ENCODE measurements around the gene TESPA1.
"Not testable (repeated sequence)": the region's sequence is repeated elsewhere in the genome, so short reads cannot be mapped to it uniquely, and the experiment has no call there.

Gene TESPA1

DNA sequence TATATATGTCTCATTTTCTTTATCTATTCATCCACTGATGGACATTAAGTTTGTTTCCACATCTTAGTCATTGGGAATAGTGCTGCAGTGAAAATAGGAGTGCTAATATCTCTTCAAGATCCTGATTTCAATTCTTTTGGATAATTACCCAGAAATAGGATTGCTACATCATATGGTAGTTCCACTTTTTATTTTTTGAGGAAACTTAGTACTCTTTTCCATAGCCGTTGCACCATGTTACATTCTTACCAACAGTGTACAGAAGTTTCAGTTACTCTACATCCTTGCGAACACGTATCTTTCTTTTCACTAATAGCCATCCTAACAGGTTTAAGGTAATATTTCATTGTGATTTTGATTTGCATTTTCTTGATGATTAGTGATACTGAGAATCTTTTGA, 29.8 kb downstream of the TESPA1 start:
- in situ Hi-C loops (cut with MboI; ENCODE audit: low pct_unique_long_range_greater_than_20kb, low sequenced_read_pairs): no loop called here
- no peak for DNase-seq

DNA sequence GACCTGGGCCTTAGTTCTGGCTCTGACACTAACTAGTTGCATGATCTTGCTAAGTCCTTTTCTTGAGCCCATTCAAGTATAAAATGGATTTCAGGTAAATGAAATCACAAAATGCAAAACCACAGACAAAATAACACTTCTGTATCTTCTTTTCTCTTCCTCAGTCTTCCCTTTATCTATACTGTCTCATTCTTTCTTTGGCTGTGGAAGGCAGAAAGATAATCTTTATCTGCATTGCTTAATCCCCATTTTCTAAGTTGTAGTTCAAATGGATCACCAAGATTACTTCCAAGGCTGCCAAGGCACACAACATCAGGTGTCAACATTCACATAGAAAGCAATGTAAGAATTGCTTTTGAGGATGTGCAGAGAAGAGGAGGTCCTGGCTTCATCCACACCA, 30.3 kb downstream of the TESPA1 start:
- no peak for DNase-seq
- in situ Hi-C loops (cut with MboI; ENCODE audit: low pct_unique_long_range_greater_than_20kb, low sequenced_read_pairs): no loop called here

DNA sequence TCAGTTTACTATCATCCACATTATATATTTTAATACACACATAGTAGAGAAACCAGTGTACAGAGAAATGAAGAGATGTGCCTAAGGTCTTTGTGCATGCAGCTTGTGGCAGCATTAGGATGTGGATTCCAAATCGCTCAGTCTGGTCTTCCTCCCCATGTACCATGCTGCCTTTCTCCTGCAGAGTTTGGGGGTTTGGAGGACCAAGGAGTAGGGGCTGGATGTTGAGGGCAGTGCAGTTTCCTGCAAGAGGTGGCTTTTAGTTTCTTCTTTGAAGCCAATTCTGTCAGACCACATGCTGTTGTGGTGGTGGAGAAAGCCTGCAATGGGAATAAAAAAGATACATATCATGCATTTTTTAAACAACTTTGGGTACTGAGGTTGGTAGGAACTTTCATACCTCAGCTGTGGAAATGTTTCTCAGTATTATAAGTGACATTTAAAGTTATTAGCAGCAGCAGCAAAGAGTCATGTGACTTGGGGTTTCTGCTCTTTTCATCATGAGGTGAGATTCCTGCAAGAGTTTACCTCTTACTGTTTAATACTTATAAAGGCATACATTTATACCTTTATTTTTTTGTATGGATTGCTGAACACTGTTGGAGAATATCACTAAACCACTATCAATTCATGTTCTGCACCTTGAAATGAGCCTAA, 34.4 kb downstream of the TESPA1 start:
- in situ Hi-C loops (cut with MboI; ENCODE audit: low pct_unique_long_range_greater_than_20kb, low sequenced_read_pairs): no loop called here

DNA sequence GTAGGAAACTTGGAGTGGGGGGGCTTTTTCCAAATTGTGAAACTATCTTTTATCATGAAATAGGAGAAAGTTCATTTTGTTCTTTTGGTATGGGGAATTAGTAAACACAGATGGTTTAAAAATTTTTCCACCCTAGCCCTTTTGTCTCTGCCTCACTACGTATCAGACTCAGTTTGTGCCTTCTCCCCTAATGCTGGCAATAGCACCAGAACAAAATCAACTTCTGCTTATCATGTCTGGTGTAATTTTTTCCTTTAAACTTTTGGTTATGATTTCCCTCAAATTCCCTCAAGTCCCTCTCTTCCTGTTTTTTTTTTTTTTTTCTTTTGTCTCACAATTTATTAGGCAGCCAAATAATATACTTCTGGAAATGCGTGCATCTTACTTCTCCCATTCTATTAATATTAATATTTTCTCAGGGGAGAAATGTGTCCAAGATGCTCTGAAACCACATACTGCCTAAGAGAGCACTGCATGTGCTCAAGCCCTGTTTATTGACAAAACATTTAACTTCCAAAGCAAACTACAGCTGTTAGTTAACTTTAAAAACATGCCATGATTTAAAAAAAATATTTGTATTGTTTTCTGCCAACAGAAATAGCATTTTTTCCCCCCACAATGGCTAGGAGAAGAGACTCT, 35.4 kb downstream of the TESPA1 start:
- DNase-seq: no peak
- in situ Hi-C loops (cut with MboI; ENCODE audit: low pct_unique_long_range_greater_than_20kb, low sequenced_read_pairs): no loop called here

More for the DNA sequence above, 34.4 kb downstream of the TESPA1 start:
- DNase-seq: no peak

DNA sequence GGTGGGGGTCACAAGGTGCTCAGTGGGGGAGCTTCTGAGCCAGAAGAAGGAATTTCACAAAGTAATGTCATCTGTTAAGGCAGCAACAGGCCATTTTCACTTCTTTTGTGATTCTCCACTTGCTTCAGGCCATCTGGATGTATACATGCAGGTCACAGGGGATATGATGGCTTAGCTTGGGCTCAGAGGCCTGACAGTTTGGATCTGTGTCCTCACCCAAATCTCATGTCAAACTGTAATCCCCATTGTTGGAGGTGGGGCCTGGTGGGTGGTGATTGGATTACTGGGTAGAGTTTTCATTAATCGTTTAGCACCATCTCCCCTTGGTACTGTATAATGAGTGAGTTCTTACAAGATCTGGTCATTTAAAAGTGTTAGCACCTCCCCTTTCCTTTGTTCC, 36.4 kb downstream of the TESPA1 start:
- no peak for DNase-seq
- in situ Hi-C loops (cut with MboI; ENCODE audit: low pct_unique_long_range_greater_than_20kb, low sequenced_read_pairs): no loop called here

DNA sequence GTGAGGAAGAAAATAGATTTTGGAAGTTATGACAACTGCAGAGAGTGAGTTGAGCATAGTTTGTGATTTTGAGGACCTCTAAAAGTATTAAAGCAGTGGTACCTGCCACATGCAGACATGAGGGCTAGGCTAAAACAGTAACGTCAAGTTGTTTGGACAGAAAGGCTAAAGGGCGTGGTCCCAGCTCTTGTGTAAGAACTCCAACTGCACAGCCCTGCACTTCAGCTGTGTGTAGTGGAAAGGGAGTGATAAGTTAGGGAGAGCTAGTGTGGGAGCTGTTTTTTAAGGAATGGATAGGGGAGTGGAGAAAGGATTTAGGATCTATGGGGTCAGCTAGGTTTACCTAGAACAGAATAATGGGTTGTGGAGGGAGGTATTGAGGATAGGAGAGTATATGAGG, 39.5 kb downstream of the TESPA1 start:
- no peak for DNase-seq
- in situ Hi-C loops (cut with MboI; ENCODE audit: low pct_unique_long_range_greater_than_20kb, low sequenced_read_pairs): no loop called here

DNA sequence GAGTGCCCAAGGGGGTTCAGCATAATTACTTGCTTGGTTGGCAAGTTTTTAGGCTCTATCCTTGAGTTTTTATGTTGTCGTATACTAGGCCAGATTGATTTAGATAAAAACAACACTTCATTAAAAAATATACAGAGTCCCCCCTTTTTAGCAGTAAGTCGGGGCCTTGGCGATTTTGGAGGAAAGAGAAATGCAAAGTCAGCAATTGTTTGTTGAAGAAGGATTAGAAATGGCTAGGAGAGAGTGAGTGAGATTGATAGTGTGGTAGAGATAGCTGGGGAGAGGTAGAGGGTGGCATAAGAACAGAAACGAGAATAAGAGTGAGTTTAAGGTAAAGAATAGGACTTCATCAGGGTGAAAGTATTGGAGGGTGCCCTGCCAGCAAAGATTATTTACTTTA, 41.3 kb downstream of the TESPA1 start:
- DNase-seq; in situ Hi-C loops (cut with MboI; ENCODE audit: low pct_unique_long_range_greater_than_20kb, low sequenced_read_pairs): not testable (repeated sequence)

DNA sequence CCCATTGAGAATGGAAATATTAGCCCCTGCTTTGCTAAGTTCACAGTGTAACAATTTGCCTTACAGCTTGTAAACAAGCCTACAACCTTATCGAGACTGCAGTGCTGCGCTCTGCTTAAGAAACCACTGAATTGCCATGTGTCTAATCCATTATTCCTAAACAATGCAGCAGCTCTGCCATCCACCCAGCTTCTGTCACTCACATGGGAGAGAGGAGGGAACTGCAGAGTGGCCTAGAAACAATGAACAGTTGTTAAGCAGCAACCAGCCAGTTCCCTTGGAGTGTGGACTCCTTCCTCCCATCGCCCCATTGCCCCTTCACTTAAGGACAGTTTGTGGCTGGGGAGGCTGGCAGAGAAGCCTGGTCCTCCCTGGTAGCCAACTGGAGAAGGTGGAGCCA, 42.9 kb downstream of the TESPA1 start:
- no peak for DNase-seq
- in situ Hi-C loops (cut with MboI; ENCODE audit: low pct_unique_long_range_greater_than_20kb, low sequenced_read_pairs): no loop called here

DNA sequence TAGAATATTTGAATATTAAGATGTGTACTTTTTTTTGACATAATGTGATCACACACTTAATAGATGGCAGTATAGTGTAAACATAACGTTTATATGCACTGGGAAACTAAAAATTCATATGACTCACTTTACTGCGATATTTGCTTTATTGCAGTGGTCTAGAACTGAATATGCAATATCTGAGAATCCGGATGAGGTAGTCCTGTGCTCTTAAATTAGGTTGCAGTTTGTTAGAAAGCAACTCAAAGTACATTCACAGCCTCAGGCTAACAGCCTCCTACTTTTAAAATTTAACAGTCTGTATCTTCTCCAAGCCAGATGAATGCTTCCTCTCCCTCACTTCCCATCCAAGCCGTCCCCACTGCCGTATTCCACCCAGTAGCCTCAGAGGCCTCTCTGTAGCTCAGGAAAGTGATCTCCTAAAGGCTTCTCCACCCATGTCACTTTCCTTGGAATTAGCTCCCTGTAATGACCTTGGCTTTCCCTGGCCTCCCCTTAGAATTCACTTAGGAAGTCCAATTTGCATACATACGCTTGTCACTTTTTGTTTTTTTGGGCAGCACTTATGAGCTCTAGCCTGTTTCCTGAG, 43.7 kb downstream of the TESPA1 start:
- in situ Hi-C loops (cut with MboI; ENCODE audit: low pct_unique_long_range_greater_than_20kb, low sequenced_read_pairs): no loop called here
- DNase-seq: no peak

DNA sequence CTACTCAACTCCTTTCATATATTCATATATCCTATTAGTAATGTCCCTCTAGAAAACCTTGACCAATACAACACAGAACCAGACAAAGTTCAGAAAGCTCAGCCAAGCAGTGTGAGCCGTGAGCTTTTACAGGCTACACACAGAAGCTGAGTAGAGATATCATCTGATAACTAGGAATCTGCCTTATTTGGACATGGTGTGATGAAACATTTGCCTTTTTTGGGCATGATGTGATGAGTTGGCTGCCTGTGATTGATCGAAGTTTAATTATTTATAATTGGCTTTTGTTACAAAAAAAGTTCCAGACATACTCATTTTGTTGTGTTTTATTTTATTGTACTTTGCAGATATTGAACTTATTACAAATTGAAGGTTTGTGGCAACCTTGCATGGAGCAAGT, 46.6 kb downstream of the TESPA1 start:
- no peak for DNase-seq
- in situ Hi-C loops (cut with MboI; ENCODE audit: low pct_unique_long_range_greater_than_20kb, low sequenced_read_pairs): no loop called here

DNA sequence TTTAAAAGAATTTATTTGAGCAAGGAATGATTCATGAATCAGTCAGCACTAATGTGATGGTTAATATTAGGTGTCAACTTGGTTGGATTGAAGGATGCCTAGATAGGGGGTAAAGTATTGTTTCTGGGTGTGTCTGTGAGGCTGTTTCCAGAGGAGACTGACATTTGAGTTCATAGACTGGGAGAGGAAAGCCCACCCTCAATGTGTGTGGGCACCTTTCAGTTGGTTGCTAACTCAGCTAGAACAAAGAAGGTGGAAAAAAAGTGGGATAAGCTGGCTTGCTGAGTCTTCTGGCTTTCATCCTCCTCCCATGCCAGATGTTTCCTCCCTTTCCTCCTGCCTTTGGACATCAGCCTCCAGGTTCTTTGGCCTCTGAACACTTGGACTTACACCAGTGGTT, 47.2 kb downstream of the TESPA1 start:
- DNase-seq: no peak
- in situ Hi-C loops (cut with MboI; ENCODE audit: low pct_unique_long_range_greater_than_20kb, low sequenced_read_pairs): no loop called here

DNA sequence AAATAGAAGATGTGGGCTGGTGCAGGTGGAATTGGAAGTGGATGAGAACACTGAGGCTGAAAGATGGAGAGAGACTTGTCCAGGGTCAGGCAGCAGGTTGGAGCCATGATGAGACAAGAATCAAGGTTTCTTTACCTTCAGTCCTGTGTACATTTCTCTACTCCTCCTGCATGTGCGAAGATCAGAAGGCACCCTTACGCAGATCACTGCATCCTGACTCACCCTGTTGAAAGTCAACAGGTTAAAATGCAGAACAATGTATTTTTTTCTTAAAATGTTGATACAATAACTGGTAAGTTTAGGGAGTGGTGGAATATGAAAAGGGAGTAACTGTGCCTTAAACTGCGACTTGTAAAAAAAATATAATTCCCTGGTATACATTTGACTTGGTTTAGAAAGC, 47.8 kb downstream of the TESPA1 start:
- in situ Hi-C loops (cut with MboI; ENCODE audit: low pct_unique_long_range_greater_than_20kb, low sequenced_read_pairs): no loop called here
- no peak for DNase-seq

DNA sequence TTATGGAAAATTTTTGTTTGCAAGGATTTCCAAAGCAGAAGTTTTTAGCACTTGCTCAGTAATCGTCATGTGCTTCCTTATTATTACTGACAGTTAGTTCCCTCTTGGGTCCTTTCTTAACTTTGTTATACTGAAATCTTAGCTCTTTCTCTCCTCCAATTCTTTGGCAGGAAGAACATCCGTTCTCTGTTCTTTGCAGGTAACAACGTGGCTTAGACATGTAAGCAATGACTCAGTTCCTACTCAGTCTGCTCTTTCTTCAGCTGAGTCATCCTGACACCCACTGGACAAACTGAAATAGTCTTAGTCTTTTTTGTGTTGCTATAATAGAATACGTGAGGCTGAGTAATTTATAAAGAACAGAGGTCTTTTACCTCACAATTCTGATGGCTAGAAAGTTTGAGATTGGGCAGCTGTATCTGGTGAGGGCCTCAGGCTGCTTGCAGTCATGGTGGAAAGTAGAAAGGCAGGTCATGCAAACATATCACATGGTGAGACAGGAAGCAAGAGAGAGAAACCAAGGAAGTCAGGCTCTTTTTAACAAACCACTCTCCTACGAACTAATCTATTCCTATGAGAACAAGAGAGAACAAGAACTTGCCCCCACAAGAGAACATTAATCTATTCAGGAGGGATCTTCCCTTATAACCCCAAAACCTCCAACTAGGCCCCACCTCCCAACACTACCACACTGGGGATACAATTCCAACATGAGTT, 49.2 kb downstream of the TESPA1 start:
- in situ Hi-C loops (cut with MboI; ENCODE audit: low pct_unique_long_range_greater_than_20kb, low sequenced_read_pairs): no loop called here
- peak; percentile 41 for DNase-seq

DNA sequence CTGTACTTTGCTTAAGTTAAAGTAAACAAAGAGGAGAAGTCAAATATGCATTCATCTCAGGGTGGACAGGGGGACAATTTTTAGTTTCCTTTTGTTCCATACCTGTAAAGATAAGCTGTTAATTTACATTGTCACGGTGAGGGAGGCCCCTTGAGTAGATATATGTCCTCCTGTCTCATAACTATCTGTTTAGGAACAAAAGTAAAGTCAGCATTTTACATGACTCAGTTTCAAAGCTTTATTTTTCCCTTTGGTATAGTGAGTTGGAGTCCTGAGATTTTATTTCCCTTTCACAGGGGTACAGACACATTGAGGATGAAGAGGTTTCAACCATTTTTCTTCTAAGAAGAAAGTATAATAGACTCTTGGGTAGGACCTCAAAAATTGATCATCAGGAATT, 50.1 kb downstream of the TESPA1 start:
- in situ Hi-C loops (cut with MboI; ENCODE audit: low pct_unique_long_range_greater_than_20kb, low sequenced_read_pairs): no loop called here
- DNase-seq: no peak

DNA sequence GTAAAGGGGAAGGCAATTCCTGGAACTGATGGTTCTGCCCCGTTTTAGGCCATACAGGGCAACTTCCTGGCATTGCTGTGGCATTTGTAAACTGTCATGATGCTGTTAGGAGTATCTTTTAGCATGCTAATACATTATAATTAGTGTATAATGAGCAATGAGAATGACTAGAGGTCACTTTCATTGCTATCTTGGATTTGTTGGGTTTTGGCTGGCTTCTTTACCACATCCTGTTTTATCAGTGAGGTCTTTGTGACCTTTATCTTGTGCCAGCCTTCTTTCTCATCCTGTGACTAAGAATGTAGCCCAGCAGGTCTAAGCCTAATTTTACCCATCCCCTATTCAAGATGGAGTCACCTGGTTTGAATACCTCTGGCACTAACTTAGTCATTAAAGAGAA, 51.2 kb downstream of the TESPA1 start:
- in situ Hi-C loops (cut with MboI; ENCODE audit: low pct_unique_long_range_greater_than_20kb, low sequenced_read_pairs): no loop called here
- peak; percentile 15 for DNase-seq

DNA sequence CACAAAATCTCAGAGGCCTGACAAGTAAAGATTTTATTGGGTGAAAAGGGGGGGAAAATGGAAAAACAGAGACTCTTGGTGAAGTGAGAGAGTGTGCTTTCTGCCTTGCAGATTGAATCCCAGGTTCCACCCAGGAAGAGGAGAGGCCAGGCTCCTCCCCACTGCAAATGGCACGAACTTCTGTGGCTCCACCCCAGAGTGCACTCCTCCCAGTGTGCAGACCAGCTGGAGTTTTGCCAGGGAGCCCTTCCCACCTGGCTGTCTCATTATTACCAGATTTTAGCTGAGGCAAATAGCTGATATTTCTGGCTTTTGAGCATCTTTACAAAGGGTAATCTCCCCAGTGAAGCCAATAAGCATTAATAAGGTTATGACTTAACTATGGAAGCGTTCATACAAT, 51.9 kb downstream of the TESPA1 start:
- no peak for DNase-seq
- in situ Hi-C loops (cut with MboI; ENCODE audit: low pct_unique_long_range_greater_than_20kb, low sequenced_read_pairs): no loop called here

DNA sequence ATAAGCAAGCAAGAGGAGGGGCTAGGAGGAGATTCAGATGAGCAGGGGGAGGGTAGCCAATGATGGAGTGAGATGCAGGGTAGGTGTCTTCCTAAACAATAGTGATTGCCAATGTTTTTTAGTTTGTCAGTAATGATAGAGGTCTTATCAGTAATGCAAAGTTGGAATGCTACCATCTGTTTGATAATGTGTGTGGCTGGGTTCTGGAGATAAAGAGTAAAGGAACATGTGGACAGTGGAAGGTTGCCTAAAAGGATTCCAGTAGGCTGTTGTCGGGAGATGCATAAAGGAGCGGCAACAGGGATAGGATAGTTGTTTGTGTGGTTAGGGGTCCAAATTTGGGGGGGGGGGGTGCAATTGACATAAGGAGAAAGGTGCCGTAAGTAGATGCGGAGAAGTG, 52.5 kb downstream of the TESPA1 start:
- DNase-seq: no peak
- in situ Hi-C loops (cut with MboI; ENCODE audit: low pct_unique_long_range_greater_than_20kb, low sequenced_read_pairs): no loop called here

DNA sequence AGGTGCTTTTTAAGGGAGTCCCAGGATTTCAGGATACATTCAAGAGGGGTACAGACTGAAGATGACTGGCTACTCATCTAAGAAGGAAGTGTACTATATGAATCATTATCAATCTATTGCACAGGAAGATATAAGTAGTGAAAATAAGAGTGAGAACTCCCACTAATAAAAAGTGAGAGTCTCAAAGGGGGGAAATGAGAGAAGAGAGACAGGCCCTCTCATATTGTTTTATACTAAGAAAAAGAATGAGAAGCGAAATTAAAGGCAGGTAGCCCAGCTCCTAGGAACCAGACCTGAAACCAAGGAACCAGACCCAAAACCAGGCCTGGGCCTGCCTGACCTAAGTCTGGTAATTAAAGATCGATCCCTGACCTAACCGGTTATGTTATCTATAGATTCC, 54.6 kb downstream of the TESPA1 start:
- DNase-seq: no peak
- in situ Hi-C loops (cut with MboI; ENCODE audit: low pct_unique_long_range_greater_than_20kb, low sequenced_read_pairs): no loop called here

DNA sequence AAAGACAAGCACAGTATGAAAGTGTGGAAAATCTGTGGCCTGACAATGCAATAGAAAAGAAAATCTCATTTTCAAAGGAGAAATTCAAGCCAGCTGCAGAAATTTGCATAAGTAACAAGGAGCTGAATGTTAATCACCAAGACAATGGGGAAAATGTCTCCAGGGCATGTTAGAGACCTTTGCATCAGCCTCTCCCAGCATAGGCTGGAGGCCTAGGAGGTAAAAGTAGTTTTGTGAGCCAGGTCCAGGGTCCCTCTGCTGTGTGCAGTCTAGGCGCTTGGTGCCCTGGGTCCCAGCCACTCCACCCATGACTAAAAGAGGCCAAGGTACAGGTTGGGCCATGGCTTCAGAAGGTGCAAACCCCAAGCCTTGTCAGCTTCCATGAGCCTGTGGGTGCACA, 58.3 kb downstream of the TESPA1 start:
- in situ Hi-C loops (cut with MboI; ENCODE audit: low pct_unique_long_range_greater_than_20kb, low sequenced_read_pairs): no loop called here
- no peak for DNase-seq

DNA sequence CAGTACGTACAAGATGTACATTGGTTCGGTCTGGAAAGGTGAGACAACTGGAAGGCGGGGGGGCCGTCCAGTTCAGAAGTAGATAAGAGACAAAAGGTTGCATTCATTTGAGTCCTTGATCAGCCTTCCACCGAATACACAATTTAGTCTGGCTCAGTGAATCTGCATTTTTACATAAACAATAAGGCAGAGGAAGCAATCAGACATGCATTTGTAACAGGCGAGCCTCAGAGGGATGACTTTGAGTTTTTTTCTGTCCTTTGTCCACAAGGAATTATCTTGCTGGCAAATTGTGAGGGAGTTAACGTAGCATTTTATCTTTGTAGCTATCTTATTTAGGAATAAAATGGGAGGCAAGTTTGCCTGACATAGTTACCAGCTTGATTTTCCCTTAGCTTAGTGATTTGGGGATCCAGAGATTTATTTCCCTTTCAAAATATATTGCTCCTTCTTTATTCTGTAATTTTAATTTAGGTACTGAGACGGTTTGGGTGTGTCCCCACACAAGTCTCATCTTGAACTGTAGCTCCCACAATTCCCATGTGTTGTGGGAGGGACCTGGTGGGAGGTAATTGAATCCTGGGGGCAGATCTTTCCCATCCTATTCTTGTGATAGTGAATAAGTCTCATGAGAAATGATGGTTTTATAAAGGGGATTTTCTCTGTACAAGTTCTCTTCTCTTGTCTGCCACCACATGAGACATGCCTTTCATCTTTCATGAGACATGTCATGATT, 59.4 kb downstream of the TESPA1 start:
- in situ Hi-C loops (cut with MboI; ENCODE audit: low pct_unique_long_range_greater_than_20kb, low sequenced_read_pairs): no loop called here

More for the DNA sequence above, 59.4 kb downstream of the TESPA1 start:
- DNase-seq: no peak

Data from KBM-7 (cell line).